Measurements from ENCODE around the gene METTL1. TPM values are rescaled to one million over a fixed set of nuclear protein-coding genes. Genes with fewer than 3 reads are reported as not detected.

Gene METTL1
- total RNA-seq, 1 experiment from 2014 or later, result 15.6 TPM

DNA sequence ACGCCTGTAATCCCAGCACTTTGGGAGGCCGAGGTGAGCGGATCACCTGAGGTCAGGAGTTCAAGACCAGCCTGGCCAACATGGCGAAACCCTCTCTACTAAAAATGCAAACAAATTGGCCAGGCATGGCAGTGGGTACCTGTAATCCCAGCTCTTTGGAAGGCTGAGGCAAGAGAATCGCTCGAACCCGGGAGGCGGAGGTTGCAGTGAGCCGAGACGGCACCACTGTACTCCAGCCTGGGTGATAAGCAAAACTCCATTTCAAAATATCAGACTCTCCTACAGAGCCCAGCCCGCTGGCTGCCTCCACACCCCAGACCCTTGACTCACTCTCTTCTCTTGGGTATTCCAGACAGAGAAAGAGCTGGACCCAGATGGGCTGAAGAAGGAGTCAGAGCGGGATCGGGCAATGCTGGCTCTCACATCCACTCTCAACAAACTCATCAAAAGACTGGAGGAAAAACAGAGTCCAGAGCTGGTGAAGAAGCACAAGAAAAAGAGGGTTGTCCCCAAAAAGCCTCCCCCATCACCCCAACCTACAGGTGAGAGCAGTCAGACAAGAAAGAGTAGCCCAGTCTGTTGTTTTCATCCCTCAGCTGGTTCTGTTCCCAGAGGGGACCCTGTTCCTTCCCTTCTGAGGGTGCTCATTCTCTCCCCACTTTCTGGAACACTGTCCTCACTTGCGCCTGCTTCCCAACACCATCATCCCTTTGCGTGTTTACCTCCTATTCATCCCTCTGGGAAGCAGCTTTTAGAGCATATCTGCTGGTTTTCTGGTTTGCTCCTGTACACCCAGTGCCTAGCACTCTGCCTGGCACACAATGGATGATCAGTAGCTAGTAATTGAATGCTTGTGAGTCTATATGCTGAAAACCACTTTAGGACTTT is 53.0 kb downstream of the METTL1 start:
- in situ Hi-C loops (cut with HindIII; ENCODE audit: low sequenced_read_pairs), result no loop called here
- no peak for DNase-seq (ENCODE audit: low spot score)

Other genes starting within 250 kb of the METTL1 start
- gene MBD6, start 249.3 kb downstream of the METTL1 start, total RNA-seq (2014; rRNA removed; shearing (Covaris generic)), result 1.4 and 2.1 TPM in 2 replicates
- 158 and 162 TPM in 2 replicates for gene DCTN2, start 224.9 kb downstream of the METTL1 start, total RNA-seq (2014; rRNA removed; shearing (Covaris generic))
- not detected in 2 replicates for gene KIF5A, start 222.1 kb downstream of the METTL1 start, total RNA-seq (2014; rRNA removed; shearing (Covaris generic))
- 19.4 and 25.2 TPM in 2 replicates for gene PIP4K2C, start 180.9 kb downstream of the METTL1 start, total RNA-seq (2014; rRNA removed; shearing (Covaris generic))
- gene DTX3, start 167.3 kb downstream of the METTL1 start, total RNA-seq (2014; rRNA removed; shearing (Covaris generic)), result 21.9 and 23.0 TPM in 2 replicates
- 4.6 and 5.7 TPM in 2 replicates for gene ARHGEF25, start 160.7 kb downstream of the METTL1 start, total RNA-seq (2014; rRNA removed; shearing (Covaris generic))
- 12.4 and 19.8 TPM in 2 replicates for gene B4GALNT1, start 138.9 kb downstream of the METTL1 start, total RNA-seq (2014; rRNA removed; shearing (Covaris generic))
- 106 and 134 TPM in 2 replicates for gene OS9, start 78.0 kb downstream of the METTL1 start, total RNA-seq (2014; rRNA removed; shearing (Covaris generic))
- gene AGAP2, start 33.4 kb downstream of the METTL1 start, total RNA-seq (2014; rRNA removed; shearing (Covaris generic)), result 11.0 and 11.3 TPM in 2 replicates
- gene TSPAN31, start 27.1 kb downstream of the METTL1 start, total RNA-seq (2014; rRNA removed; shearing (Covaris generic)), result 30.5 and 46.9 TPM in 2 replicates
- 721 and 790 TPM in 2 replicates for gene CDK4, start 19.8 kb downstream of the METTL1 start, total RNA-seq (2014; rRNA removed; shearing (Covaris generic))
- gene MARCHF9, start 17.0 kb downstream of the METTL1 start, total RNA-seq (2014; rRNA removed; shearing (Covaris generic)), result 7.2 and 14.2 TPM in 2 replicates
- gene CYP27B1, start 5.0 kb downstream of the METTL1 start, total RNA-seq (2014; rRNA removed; shearing (Covaris generic)), result 0.18 and 3.9 TPM in 2 replicates
- 5.1 and 7.0 TPM in 2 replicates for gene EEF1AKMT3, start 509 bp upstream of the METTL1 start, total RNA-seq (2014; rRNA removed; shearing (Covaris generic))
- gene TSFM, start 10.7 kb upstream of the METTL1 start, total RNA-seq (2014; rRNA removed; shearing (Covaris generic)), result 73.7 and 75.2 TPM in 2 replicates
- 0.12 and 0.71 TPM in 2 replicates for gene AVIL, start 46.6 kb upstream of the METTL1 start, total RNA-seq (2014; rRNA removed; shearing (Covaris generic))
- 64.1 and 78.6 TPM in 2 replicates for gene CTDSP2, start 74.6 kb upstream of the METTL1 start, total RNA-seq (2014; rRNA removed; shearing (Covaris generic))
- 16.9 and 35.0 TPM in 2 replicates for gene ATP23, start 169.5 kb upstream of the METTL1 start, total RNA-seq (2014; rRNA removed; shearing (Covaris generic))

Measured in G401 (cell line).